Measurements from ENCODE around the gene C20orf144.

The C20orf144 gene

GRCh38 chr20:33709905-33710541 is 47.9 kb downstream of the C20orf144 start:
- H3K4me3 ChIP-seq (ENCODE audit: low read length): no peak overlapping the region
- TF ChIP-seq CTCF (conservative IDR thresholded peaks at IDR 0.05; ENCODE audit: low read depth, low read length): no peak
- DNase-seq (ENCODE audit: low read depth): no peak

GRCh38 chr20:33710681-33711445 is 48.7 kb downstream of the C20orf144 start:
- DNase-seq (ENCODE audit: low read depth): no peak
- TF ChIP-seq CTCF (conservative IDR thresholded peaks at IDR 0.05; ENCODE audit: low read depth, low read length): no peak
- H3K4me3 ChIP-seq (ENCODE audit: low read length): no peak overlapping the region

DNA sequence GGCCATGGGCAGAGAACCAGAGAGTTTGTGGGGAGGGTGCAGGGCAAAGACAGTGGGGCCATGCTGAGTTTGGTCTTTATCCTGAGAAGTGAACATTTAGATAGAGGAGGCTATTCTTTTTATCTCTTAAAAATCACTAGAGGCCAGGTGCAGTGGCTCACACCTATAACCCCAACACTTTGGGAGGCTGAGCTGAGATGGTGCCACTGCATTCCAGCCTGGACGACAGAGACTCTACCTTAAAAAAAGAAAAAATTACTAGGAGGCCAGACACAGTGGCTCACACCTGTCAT is 49.3 kb downstream of the C20orf144 start:
- TF ChIP-seq CTCF (conservative IDR thresholded peaks at IDR 0.05; ENCODE audit: low read depth, low read length): no peak
- no peak overlapping the region for H3K4me3 ChIP-seq (ENCODE audit: low read length)
- no peak for DNase-seq (ENCODE audit: low read depth)

Data from retinal pigment epithelial cell (primary cell).